Measurements from ENCODE around the gene C4A.

DNA sequence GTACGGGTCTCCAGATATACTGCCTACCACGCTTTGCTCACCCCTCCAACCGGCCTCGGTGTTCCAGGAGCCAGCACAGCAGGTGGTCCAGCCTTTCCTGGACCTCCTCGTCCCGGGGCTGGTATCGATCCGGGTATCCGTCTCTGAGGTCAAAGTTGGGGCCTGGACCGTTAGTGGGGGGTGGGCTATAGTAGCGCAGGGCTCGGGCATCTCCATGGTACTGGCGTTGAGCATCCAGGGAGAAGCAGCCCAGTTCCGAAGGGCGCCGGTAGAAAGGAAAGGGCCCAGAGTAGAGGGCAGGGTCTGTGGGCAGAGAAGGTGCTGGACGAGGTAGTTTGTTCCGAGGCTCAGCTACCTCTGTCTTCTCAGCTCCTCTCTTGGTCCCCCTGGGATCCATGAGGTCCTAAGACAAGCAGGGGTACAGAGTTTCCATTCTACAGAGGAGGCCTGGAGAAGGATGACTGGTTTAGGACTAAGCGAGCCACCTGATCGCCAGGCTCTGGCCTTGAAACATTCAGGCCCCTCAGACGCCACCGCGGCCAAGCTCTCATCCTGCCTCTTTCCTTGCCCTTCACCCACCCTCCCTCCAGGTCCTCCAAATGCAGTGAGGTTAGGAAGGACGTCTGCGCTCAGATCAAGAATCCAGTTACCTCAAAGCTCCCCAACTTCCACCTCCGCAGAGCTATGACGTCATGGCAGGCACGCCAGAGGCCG, 10.4 kb upstream of the C4A start:
- no peak for TF ChIP-seq CTCF (optimal IDR thresholded peaks at IDR 0.05 in 1 of 3, IDR thresholded peaks at IDR 0.05 in 1 of 3, conservative IDR thresholded peaks at IDR 0.05 in 1 of 3; ENCODE audit: extremely low read depth in 1 of 3, insufficient read depth in 2 of 3, low read length in 3 of 3)
- TF ChIP-seq EZH2 (IDR thresholded peaks at IDR 0.05; ENCODE audit: low read length), result no peak
